ENCODE measurements around the gene SLX9.

DNA sequence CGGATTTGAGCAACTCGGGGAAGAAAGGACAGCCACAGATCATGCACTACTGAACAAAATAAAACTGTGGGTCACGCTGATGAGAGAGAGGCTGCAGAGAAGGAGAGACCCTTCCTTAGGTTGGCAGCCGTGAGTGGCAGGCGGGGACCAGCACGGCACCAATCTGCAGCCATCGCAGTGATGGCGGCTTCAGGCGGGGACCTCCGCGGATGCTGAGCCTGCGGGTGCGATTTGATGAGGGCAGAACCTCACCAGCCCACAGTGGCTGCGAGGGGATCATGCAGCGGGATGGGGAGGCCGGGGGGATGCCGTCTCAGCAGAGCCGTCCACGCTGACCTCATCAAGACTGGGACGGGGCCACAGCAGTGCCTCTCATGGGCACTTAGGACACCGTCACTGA lies 30.9 kb upstream of the SLX9 start:
- no peak for TF ChIP-seq POLR2A (IDR thresholded peaks at IDR 0.05; ENCODE audit: low read length)
- no peak for TF ChIP-seq GATA1 (IDR thresholded peaks at IDR 0.05; ENCODE audit: low read depth, low read length)

Measured in erythroblast (primary cell).